GM18517 (cell line): Measurements from ENCODE around the gene CEP41.

ENCODE experiments used
- ATAC-seq: cut with Tn5 transposase; IDR thresholded peaks from one replicate; pipeline ENCODE4 v1.9.1; 2021; ENCODE audit warnings: mild to moderate bottlenecking, moderate library complexity; ENCODE audit not compliant: unreplicated experiment

CEP41 gene

DNA sequence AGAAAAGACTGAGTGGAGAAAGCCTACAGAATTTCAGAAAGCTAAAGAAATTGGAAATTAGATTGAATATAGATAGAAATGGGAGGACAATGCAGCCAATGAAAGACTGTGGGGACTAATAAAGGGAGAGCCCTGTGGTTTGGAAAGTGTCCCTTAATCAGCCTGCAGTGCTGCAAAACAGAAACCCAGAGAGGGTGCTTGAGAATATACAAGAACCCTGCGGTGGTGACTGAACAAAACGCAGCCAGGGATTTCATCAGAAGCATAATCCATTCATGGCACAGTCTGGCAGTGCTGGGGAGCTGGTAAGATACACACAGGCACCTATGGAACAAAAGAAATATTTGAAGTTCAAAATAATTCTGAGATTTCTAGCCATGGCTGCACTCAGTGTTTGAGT is 19.1 kb downstream of the CEP41 start:
- no peak for ATAC-seq

DNA sequence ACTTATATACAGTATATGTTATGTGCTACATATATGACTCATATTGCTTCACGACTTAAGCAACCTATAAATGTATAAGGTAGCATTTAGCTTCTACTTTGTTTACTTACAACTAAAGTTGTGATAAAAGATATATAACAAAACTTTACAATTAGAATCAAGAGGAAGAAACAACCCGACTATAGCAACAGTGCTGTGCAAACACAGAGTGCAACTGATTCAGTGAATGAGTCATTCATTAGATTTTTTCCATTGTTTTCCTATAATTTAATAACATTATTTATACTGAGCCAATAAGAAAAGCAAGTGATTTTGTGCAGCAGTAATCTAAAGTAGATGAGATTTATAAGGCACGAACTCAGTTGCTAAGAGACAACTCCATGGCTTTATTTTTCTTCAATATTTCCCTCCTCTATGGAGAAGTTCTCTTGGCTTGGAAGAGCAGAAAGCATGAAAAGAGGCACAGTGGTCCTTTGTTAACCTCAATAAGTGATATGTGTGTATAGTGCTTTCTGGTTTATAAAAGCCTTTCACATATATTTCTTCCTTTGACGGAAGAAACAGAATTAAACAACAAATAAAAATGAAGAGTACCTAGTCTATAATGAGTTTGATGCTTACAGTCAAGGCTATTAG is 19.8 kb downstream of the CEP41 start:
- ATAC-seq, result no peak

DNA sequence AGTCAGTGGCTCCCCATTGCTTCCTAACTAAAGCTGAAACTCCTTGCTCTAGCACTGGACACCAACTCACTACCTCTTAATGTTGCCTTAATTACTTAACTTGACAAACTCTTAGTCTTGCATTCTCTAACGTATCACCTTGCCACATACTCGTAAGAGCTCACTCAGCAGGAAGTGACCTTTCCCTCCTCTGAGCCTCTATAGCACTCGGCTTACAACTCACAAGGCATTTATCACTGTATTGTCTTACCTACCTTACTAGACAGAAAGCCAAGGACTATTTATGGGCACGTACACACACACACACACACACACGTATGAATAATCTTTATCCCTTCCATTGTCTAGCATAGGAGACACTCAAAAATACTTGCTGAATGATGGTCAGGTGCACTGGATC is 21.2 kb downstream of the CEP41 start:
- no peak for ATAC-seq

DNA sequence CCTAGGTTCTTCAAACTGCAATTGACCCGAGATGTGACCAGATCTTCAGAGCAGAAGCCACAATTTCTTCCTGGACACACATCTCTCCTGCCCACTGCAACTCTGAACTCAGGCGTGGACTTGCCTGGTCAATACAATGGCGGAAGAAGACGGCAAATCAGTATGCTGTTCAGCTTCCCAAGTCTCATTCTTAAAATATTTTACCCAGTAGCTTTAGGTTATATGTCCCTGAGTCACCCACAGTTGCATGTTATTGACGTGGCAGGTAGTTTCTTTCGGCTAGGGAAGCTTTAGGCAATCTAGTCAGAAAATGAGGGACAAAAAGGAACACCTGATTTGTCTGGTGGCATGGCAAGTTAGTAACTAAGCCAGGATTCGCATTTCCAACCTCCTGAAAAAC is 22.5 kb downstream of the CEP41 start:
- ATAC-seq, result no peak

DNA sequence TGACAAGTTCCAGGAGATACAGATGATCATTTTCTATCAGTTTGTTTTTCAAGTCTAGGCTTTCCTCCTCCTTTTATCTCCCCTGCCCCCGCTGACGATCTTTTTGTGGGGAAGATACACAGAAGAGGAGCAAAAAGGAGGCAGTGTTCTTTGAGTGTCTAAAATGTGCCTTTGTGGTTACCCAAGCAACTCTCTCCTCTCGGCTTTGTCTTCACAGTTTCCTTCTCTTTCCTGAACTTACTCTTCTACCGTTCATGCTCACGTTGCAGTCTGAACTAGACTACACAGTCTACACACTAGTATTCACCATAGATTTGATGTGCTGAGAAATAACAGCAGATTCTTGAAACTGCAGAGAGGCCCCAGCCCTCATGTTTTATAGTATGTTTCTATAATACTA is 23.6 kb downstream of the CEP41 start:
- ATAC-seq, result no peak

DNA sequence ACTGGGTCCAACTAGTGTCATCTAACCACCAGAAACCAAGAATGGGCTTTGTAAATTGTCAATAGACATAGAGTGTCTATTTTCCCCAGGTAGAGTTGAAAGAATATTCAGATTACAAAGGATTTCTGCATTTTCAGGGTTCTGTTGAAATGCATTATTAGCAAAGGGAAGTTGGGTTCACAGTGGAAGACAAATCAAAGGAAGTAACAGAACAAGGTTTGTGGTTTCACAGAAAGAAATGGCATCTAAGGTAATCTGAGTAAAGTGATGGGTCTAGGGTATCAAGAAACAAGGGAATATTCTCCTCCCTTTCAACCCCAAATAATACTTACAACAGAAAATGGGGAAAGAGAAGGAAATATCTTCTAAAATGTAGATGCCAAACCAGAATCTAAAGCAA is 25.8 kb downstream of the CEP41 start:
- no peak for ATAC-seq

DNA sequence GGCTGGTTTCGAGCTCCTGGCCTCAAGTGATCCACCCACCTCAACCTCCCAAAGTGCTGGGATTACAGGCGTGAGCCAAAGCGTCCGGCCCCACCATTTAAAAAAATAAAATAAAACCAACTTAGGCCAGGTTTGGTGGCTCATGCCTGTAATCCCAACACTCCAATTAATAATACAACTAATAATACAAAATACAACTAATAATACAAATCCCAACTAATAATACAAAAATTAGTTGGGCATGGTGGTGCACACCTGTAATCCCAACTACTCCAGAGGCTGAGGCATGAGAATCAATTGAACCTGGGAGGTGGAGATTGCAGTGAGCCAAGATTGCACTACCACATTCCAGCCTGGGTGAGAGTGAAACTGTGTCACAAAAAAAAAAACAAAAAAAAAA is 27.6 kb downstream of the CEP41 start:
- ATAC-seq, result no peak

DNA sequence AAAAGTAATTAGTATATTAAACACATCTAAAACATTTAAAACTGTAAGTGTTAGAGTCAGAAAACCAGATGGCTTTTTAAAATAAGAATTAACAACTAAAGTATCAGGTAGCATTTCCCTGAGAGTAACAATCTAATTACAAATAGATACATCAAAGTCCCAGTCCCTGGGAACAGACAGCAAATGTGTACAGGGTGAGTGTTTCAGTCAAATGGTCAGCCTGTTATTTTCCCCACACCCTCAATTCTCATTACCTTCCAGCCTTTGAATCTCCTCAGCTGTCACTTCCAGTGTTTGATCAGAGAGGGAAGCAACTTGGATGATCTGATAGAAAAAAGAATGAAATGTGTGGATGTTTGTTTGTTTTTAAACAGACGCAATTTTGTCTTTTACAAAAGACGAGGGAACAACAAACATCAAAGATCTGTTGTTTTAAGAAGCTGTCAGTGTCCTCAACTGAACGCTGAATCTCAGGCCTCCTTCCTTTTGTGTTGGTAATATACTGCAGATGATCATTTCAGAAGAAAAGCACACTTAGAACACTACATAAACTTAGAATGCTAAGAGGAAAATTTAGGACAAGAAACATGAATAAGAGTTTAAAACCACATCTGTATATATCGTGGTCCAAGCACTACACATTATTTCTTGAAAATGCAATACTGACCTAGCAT is 29.8 kb downstream of the CEP41 start:
- no peak for ATAC-seq

DNA sequence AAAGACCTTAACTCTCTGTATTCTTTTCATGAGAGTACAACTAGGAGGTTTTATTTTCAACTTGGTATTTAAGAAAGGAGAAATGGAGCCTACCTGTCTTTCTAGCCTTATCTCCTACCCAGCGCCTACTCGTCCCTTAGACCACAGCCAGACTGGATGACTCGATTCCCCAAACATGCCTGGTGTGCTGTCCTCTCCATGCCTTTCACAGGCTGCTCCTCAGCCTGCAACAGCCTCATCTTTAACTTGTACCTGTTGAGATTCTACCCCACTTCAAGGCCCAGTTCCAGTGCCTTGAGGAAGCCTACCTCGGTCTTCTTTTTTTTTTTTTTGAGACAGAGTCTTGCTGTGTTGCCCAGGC is 31.1 kb downstream of the CEP41 start:
- no peak for ATAC-seq

DNA sequence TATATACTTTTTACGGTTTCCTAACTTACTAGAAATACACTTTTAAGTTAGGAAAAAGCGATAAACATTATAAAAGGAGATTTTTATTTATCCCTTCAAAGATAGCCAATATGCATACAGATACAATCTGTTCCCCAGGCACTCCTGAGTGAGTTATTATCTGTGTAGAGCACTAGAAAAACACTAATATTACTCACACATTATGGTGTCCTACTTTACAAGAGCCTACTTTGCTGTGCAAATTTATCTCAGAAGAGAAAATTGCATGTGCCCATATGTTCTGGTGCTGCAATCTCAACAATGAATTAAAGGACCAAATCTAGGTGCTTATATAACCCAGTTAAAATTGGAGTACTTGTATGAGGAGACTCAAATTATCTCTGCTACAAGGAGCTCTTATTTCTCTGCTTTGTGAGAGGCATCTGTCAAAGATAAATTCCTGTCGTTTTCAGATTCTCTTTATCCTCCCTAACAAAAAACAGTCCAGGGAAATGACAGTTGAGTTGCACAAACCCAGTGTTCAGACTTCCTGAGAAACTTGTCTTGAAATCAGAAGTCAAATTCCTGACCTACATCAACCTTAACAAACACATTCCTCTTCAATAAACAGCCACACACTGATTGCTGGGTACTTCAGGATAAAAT is 31.6 kb downstream of the CEP41 start:
- no peak for ATAC-seq

DNA sequence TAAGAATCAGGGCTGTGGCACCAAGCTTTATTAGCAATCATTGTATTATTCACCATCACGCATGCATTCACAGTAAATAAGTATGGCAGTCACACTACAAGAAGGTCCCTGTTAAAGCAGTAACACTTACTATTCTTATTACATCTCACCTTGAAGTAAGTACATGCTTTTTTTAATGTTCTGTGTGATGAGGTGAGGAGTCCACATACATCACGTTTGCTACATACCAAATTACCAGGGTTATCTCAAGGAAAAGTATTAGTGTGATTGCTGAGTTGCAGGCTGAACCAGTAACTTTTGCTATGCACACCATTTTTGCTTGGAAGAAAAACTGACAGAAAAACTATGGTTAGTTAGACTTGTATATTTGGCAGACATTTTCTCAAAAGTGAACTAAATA is 35.8 kb downstream of the CEP41 start:
- ATAC-seq, result no peak

DNA sequence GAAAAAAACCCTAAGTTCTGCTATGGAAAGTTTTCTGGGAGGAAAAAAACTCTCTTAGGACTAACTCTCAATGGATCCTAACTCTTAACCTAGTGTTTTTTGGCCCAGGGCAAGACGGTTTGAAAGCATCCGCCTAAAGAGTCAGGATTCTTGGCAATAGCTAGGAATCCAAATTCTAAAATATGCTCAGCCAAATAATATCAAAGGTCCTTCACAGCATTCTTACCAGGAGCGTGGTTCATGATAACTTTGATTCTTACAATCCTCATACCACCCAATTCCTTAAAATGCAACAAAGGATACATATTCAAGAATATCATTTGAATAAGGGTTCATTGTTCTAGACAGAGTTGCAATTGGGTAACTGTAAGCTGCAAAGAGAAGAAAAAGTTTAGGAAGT is 39.2 kb downstream of the CEP41 start:
- ATAC-seq, result no peak

DNA sequence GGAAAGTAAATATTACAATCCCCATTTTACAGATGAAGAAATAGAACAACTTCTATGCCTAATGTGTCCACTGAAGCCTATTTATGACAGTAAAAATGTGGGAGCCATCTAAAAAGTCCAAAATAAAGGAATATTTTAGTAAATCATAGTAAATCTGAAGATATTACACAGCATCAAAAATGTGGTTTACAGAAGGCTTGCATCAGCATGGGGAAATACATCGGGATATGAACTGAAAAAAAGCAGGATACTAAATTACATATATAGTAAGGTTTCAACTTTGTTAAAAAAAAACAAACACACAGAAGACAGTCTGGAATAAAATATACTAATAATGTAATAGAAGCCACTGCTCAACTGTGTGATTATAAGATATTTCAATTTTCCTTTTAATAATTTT is 39.7 kb downstream of the CEP41 start:
- no peak for ATAC-seq

DNA sequence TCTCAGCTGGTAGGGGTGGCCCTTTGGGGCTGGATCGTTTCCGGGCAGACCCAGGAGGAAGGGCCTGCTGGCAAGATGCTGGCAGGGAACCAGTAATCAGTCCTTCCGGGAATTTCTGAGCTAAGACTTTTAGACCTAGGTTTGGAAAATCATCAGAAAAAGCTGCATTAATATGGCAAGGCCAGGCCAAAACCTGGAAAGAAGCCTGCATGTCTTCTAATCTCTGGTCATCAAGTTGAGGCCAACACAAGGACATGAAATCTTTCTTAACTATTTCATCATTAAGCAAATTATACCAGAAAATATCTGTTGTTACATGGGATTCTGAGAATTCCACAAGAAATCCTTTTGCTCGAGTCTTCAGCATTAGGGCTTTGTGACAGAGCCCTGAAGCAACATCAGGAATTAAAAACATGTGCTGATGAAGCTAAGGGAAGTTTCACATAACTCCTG is 40.7 kb downstream of the CEP41 start:
- no peak for ATAC-seq

DNA sequence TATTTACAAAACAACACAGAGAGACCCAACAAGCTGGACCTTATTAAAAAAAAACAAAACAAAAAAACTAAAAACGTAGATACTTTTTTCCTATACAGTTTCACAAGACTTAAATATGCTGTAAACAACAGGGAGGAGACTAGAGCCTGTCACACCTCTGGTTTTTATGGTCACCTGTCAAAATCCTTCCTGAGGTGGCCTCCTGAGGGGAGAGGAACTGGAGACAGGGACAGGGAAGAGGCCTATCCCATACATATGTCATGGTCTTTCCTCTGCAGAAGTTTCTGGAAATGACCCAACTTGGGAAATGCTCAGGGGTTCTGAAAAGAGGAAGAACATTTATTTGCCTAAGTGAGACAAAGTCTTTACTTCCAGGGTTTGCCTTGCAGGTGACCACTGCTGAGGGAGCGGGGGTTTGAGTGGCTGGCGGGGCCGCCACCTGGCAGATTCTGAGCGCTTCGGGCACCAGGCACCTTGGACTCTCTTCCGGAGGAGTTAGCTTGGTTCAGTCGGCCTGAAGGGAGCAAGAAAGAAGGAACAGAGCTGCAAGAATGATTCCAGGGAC is 42.2 kb downstream of the CEP41 start:
- ATAC-seq, result no peak

DNA sequence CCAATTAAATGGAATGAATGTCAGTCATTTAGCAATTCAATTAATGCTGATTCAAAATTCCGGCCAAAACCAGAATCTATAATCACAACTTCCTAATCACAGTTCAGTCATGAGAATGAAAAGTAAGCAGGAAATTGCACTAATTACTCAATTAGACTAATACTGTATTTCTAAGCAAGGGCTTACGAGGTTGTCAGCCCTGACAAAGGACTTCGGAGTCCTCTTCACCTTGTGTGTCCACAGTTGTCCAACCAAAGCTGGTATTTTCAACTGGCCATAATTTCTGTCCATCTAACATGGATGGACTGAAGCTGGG is 43.1 kb downstream of the CEP41 start:
- ATAC-seq, result no peak

DNA sequence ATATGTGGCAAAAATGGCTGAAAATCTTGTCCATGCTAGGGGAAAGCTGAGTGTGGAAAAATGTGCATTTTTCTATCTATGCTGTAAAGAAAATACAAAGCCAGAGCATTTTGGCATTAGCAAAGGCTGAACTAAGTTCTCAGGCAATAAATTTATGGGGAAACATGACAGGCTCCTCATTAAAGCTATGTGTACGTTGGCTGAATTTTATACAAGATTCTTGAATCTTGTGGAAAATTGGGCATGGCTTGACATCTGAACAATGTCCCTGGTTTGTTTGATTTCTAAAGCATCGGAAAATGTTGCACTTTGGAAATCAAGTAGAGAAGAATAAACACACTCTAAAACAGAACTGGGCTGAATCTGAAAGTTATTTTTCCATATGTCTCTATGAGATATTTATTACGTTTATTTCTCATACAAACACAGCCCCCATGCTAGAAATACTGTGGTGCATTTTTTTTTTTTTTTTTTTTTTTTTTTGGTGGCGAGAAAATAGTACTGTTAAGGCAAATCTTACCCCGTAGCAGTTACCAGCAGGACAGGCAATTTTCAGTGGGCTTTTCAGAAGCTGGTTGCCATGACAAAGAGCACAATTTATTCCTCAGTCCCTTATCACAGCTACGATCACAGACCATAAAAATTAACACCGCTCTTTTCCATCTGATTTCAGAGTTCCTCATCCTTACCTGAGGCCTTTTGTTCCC is 43.6 kb downstream of the CEP41 start:
- ATAC-seq, result no peak

DNA sequence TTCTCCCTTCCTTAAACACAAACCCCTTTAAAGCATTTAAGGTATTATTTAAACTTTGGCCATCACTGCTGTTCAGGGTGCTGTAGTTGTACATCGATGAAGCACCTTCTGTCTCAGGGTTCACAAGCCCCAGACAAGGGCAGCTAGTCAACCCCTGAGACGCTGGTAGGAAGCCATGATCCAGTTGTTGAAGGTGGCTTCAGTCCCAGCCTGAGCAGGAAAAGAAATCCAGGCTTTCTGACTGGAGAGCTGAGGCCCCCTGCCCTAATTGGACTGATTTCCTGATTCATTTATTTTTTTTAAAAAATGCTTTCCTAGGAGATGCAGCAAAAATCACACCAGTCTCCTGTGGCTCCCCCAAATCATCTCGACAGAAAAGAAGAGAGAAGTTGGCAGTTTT is 44.7 kb downstream of the CEP41 start:
- ATAC-seq, result no peak

DNA sequence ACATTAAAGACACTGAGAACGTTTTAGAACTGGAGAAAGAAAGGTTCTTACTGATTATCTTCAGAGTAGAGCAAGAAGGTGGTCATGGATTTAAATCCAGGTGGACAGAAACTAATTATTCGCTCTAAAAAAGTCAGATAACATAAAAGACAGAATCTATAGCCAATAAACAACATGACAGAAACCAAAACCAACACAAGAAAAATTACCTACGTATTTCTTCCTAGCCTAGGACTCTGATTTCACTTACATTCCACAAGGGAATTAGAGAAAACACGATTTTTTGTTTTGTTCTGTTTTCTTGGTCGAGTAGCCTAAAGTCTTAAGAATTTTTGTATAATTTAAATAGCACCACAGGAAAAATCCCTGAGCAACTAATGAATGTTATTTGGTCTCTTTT is 45.4 kb downstream of the CEP41 start:
- no peak for ATAC-seq

DNA sequence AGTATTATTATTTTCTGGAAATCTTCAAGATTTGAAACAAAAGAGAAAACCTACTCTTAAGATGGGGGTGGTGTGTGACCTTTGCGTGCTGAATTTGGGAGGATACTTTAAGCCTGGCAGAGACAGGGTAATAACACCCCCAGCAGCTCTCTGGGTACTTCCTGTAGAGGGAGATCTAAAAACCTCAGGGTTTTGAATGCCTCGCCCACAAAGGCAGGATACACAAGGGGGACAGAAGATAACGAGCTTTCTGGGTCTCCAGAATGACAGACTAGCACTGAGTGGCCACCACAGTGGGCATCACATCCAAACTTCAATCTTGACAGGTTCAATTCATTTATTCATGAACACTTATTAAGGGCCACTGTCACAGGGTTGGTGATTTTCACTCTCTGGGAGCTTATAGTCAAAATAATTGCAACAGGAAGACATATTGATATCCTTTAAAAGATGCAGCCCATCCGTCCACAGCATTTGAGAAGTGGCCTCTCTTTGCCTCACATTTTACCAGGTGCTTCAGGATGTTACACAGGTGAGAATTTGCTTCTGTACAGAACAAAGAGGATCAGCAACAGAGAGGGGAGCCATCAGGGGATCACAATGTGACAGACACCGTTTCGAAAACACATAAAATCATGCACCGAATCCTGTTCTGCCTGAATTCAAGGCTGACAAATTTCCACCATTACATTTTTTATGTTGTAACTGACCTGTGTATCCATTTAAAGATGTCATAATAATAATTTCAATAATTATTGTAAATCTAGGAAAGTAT is 46.2 kb downstream of the CEP41 start:
- no peak for ATAC-seq

DNA sequence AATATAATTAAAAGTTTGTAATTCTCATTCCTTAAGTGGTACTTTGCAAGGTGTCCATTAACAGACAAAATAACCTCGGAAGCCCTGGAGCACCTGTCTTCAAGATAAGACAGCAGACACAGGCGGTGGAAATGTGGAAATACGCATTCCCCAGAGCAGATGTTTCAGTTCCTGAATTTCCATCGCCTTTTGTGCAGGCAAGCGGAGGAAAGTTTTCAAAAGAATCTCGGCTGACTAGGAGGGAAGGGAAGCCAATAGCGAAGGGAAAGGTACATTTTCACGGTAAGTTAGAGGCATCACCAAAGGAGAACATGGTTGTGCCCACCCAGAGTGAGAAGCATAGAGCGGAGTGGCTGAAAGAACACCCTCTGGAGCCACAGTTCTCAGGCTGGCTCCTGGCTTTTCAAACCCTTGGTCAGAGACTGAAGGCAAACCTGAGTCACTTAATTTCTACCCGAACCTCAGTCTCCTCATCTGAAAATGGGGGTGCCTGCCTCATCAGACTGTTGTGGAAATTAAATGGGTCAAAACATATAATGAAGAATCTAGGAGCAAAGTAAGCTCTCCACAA is 46.9 kb downstream of the CEP41 start:
- no peak for ATAC-seq
